Measurements from ENCODE around the gene ZNF14.
A peak's percentile ranks its signal among the peaks of the same experiment; 100 is the strongest.
"Not testable (repeated sequence)": the region's sequence is repeated elsewhere in the genome, so short reads cannot be mapped to it uniquely, and the experiment has no call there.

Gene ZNF14

DNA sequence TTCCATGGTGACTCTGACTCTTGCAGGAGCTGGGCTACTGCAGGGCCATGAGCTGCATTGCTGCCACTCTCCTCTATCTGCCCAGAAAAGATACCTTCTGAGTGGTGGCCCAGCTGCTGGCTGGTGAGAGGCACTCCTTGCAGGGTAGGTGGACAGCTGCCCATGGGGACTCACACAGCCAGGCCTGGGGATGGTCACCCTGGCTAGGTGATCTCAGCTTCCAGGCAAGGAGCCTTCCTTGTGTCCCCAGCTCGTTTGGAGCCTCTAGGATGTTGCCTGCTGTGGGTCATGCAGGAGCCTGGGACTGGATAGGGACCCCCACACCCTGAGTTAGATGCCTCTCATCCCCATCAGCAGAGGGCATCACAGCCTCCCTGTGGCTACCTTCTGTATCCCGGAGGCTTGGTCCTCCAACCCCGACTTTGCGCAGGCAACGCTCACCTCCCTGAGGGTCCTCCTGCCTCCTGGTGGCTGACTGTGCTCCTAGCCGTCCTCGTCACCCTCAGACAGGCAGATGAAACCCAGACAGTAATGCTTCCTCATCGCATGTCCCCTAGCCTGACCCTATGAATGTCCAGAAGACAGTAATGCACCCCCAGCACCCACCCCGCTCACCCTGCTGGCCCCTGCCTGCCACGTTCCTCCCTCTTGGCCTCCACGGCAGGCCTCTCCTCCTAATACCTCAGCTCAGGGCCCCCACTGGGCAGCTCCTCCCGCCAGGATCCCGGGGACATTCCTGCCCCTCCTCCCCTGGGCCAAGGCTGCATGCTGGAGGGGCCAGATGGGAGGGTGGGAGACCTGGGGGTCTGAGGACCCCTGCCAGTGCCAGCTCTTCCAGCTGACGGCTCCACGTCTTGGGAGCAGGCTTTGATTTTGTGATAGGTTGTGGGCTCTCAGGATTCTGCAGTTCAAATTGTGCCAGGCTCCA lies 13.6 kb upstream of the ZNF14 start:
- no peak for DNase-seq

DNA sequence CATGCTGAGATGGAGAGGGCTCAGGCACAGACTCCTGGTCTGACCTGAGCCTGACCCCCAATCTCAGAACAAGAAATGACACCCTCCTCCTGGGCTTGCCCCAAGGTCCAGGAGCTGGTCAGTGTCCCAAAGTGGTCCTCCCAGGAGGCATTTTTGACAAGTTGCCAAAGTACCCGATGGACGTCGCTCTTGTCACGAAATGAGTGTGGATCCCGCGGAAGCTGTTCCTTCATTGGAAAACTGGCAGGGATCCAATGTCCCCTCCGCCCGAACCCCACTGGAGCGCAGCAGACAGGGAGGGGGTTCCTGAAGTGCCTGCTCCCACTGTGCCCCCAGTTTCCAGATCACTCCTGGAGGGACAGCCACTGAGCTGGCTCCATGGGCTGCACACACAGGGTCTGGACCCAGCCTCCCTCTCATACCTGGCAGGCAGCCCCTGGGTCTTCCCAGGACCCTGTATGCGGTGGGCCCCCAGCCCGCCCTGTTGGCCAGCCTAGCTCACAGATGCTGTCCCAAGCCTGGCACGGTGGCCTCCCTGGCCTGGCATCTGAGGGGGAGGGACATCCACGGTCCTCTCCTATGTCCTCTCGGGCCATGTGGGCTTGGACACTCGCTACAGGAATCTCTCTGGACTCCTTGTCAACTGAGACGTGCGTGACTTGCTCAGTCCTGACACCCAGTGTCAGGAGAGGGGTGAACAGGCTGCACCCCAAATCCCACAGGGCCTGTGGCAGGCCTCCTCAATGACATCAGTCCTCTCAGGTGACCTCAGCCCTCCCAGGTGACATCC lies 12.8 kb upstream of the ZNF14 start:
- no peak for DNase-seq

DNA sequence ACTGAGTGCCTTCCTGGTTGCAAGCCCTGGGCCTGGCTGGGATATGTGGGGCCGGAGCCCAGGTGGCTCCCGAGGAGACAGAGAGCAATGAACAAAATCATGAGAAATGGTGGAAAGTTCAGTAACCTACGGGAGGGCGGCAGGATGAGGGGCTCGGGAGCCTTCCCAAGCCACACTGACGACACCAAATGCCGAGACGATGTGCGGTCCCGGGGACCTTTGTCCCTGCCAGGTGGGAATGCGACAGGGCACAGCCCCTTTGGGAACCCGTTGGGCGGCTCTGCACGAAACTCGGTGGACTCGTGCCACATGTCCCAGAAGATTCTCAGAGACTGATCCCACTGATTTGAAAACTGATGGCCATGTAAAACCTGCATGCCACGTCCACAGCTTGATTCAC lies 11.7 kb upstream of the ZNF14 start:
- DNase-seq, result no peak

DNA sequence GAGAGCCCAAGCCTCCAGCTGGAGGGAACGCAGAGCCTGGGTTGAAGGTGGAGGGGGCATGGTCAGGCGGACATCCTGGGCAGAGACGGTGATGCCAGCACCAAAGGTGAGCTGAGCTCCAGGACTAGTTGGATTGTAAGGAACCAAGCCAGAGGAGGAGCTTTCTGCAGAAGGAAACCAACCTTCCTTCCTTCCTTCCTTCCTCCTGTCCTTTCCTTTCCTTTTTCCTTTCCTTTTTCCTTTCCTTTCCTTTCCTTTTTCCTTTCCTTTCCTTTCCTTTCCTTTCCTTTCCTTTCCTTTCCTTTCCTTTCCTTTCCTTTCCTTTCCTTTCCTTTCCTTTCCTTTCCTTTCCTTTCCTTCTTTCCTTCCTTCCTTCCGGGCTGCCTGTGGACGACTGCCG lies 11.0 kb upstream of the ZNF14 start:
- not testable (repeated sequence) for DNase-seq

DNA sequence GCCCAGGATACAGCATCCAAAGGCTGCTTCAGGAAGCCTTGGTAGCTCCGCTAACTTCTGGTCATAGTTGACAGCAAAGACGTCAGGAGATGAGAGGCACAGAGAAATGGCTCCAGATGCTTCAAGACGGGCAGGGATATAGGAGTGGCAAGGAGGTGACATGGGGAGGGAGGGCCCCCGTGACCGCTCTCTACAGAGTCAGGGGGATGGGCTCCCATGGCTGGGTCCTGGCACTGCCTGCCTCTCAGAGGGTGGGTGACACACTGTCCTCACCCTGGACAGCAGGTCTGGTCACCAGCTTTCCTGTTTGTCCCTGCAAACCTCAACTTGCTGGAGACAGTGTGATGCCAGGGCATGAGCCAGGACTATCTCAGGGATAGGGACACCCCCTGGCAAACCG lies 10.3 kb upstream of the ZNF14 start:
- DNase-seq, result no peak

DNA sequence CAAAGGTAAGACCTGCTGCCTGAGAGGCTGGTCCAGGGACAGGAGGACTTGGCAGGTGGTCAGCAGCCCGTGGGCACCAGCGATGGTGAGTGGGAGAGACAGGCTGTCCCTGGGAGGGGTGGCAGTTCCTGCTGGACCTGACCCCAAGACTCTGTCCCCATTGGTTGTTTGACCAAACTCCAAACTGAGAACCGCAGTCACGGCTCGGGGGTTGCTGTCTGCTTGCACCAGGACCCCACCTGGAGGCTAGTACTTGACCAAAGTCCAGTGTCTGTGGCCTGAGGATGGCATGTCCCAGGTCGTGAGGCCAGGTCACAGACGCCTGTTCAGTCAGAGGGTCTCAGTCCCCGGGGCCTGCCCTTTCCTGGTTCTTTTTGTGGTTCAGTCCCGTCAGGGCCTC lies 9.9 kb upstream of the ZNF14 start:
- DNase-seq, result no peak

DNA sequence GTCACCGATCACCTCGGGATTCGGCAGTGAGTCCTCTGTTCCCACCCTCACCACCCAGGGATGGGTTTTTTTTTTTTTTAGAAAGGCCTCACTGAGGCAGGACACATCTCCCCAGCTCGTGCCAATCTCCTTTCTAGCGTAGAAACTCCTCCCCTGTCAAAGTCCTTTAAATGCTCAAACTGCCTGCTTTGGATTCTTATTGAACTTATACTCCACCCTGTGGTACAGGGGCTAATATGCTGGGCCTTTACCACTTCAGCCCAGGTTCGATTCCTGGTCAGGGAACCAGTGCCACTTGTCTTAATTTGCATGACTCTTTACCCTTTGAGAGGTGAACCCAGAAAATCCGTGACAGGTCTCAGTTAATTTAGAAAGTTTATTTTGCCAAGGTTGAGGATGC lies 8.3 kb upstream of the ZNF14 start:
- no peak for DNase-seq

DNA sequence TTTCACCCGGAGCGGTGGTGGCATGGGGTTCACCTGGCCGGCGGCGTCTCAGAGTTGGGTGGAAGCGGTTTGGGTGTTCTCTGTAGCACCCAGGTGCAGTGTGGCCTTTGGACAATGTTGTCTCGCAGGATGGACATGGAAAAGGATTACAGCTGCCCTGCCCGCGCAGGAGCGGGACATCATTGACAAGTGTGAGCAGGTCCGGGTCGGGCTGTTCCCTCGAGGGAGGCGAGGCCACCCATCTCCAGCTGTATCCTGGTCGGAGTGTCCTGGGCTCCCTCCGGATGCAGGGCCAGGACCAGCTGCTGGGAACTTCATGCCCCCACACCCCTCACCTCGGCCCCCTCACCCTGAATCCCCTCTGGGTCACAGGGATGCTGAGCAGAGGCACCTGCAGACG lies 7.8 kb upstream of the ZNF14 start:
- DNase-seq, result no peak

DNA sequence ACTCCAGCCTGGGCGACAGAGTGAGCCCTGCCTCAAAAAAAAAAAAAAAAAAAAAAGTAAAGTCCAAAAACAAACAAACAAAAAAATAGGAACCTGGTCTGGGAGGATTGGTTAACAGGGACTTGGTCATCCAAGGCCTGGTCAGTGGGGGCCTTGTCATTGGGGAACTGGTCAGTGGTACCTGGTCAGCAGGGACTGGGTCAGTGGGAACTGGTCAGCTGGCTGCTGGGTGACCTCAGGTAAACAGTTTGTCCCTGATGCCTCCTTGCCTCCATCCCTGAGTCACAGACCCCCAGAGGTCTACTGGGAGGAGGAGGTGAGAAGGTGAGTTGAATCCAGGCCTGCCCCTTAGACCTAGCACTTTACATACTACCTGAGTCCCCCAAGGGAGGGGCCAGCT lies 5.7 kb upstream of the ZNF14 start:
- no peak for DNase-seq

DNA sequence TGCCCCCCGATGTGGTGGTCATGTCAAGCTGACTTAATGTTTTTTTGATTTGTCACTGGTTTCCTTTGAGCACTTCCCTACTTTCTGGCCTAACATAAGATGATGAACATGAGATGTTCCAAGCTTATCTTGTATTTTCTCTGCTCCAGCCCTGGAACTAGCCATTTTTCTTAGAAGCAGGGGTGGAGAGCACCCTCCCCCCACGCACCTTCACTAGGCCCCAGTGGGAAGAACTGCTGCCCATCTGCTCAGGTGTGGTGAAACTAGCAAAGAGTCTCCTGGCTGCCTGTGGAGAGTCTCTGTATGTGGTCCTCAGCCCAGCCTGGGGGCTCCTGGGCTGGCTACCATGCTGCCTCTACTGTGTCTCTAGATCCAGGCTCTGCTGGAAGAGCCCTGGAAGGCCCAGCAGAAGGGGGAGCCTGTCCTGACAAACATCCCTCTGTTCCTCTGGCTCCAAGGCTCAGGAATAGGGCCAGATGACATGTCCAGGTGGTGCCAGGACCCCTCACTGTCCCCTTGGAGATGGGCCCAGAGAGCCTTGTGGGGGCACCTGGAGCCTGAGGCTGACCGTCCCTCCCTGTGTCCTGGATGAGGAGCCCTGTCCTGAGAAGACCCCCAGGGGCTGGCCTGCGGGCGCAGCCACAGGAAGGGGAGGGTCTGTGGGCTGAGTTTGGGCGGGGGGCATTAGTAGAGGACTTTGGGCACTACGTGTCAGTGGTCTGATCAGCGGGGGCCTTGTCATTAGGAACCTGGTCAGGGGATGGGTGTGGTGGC lies 4.8 kb upstream of the ZNF14 start:
- DNase-seq, result no peak

DNA sequence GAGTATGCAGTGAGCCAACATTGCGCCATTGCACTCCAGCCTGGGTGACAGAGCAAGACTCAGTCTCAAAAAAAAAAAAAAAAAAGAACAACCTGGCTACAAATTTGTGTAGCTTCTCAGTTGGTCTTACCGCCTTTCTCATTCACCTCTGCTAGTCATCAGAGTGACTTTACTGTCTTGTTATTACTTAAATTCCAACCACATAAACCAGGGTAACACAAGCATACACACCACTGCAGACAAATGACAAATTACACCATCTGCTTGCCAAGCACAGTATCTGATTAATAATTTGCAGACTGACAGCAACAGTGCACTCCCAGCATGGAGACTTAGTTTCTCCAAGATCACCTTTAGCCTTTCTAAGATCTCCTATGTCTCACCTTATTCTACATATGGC lies 11.0 kb downstream of the ZNF14 start:
- no peak for DNase-seq

DNA sequence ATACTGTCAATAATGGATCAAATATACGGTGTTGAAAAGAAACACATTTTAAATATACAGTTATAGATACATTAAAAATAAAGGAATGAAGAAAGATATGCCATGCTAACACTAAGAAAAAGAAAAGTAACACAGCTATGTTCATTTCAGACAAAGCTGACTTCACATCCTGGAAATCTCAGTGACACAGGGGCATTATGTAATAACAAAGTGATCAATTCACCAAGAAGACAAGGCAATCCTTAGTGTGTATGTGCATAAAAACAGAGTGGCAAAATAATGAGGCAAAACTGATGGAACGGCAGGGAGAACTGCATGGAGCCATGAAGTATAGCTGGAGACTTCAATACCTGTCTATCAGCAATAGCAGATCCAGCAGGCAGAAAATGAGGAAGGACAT lies 13.1 kb downstream of the ZNF14 start:
- DNase-seq, result peak in 2 of 6 experiments; percentile 24 to 32

DNA sequence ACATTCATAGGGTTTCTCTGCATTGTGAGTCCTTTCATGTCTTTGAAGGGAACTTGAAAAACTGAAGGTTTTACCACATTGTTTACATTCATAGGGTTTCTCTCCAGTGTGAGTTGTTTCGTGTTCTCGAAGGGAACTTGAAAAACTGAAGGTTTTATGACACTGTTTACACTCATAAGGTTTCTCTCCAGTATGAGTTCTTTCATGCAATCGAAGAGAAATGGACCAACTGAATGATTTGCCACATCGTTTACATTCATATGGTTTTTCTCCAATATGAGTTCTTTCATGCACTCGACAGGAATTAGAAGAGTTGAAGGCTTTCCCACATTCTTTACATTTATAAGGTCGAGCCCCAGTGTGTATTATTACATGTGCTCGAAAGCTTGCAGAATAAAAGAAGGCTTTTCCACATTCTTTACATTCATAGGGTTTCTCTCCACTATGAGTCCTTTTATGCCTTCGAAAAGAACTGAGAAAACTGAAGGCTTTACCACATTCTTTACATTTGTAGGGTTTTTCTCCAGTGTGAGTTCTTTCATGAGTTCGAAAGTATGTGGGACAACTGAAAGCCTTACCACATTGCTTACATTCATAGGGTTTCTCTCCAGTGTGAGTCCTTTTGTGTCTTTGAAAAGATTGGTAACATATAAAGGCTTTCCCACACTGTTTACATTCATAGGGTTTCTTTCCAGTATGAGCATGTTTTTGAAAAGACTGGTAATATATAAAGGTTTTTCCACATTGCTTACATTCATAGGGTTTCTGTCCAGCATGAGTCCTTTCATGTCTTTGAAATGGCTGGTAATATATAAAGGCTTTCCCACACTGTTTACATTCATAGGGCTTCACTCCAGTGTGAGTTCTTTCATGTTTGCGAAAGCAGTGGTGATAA lies 20.7 kb downstream of the ZNF14 start:
- peak in 1 of 6 experiments; percentile 29 for DNase-seq

DNA sequence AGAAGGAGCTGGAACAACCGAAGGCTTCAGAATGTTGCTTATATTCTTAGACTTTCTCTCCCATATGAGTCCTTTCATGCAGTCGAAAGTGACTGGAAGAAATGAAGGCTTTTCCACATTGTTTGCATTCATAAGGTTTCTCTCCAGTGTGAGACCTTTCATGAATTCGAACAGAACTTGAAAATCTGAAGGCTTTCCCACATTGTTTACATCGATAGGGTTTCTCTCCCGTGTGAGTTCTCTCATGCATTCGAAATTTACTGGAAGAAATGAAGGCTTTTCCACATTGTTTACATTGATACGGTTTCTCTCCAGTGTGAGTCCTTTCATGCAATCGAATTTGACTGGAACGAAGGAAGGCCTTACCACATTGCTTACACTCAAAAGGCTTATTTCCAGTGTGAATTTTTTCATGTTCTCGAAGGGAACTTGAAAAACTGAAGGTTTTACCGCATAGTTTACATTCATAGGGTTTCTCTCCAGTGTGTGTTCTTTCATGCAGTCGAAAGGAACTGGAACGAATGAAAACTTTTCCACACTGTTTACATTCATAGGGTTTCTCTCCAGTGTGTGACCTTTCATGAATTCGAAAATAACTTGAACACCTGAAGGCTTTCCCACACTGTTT lies 21.5 kb downstream of the ZNF14 start:
- DNase-seq, result no peak

DNA sequence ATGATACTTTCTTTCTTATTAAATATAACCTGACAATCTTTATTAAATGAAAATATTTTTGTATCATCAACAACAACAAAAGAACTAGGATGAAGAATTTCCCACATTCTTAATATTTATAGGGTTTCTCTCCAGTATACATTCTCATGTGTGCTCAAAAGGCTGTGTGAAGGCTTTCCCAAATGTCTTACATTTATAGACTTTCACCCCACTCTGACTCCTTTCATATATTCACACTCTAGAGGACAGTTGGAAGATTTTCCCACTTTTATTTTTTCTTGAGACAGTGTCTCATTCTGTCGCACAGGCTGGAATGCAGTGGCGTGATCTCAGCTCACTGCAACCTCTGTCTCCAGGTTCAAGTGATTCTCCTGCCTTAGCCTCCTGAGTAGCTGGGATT lies 22.4 kb downstream of the ZNF14 start:
- no peak for DNase-seq

DNA sequence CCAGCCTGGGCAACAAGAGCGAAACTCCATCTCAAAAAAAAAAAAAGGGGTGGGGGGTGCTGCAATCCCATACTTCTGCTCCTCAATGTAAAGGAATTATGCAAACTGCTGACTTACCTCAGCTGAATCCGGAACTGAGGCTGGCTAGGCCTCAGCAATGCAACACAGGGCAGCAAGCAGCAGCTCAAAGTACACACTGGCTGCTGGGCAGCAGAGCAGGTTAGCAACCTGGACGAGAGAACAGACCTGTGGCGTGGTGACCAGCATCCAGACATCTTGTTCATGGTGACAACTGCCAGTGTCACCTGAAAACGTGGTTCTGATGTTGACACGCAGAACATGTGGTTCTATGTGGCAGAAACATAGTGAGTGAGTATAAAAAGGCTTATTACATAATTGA lies 28.1 kb downstream of the ZNF14 start:
- no peak for DNase-seq

DNA sequence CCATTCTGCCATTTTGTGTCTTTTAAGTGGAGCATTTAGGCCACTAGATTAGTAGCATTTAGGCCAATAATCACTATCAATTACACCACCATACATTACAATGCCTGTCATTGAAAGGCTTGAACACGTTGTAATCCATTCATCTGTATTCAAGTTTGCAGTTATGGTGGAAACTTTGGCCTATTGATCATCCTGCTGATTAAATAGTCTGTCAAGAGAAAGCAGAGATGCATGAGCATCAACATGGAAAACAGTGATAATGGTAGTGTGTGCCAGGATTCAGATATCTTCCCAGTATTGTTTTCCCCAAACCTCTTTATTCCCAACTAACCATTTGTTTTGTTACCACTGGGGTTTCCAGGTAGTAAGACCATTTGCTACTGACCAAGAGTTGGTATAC lies 32.4 kb downstream of the ZNF14 start:
- DNase-seq, result not testable (repeated sequence)

DNA sequence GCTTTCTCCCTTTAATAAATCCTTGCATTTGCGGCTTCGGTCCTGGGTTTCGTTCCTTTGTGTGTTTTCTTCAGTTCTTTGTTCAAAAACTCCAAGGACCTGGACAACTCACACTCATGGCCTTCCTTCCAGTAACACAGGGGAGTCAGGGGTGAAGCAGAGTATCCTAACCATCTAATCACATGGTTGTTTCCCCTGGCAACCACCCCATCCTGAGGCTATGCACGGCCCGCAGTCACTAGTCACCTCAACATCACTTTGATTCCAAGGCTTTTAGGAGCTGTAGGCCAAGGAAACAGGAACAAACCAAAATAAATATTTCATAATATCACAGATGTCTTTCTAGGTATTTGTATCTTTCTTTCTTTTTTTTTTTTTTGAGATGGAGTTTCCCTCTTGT lies 35.3 kb downstream of the ZNF14 start:
- DNase-seq, result no peak

DNA sequence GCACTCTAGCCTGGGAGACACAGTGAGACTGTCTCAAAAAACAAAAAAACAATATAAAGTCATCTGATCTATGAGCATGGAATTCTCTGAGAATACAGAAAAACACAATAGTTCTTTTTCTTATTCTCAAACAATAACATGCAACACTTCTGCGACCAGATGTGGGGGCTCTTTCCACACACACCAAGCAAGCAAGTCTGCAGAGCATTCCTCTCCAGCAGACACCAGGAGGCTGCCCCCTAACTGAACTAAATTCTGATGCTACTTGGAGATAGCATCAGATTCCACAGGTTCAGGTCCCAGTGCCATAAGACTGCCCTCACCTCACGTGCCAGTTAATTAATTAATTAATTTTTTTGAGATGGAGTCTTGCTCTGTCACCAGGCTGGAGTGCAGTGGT lies 36.5 kb downstream of the ZNF14 start:
- no peak for DNase-seq

DNA sequence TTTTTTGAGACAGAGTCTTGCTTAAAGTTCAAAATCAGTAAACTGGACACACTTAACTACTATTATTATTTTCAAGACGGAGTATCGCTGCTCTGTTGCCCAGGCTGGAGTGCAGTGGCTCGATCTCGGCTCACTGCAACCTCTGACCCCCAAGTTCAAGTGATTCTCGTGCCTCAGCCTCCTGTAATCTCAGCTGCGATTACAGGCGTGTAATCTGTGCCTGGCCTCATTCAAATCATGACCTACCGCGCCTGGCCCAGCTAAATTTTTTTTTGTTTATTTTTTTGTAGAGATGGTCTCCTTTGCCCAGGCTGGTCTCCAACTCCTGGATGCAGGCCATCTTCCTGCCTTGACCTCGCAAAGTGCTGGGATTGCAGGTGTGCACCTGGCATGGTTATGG lies 41.2 kb downstream of the ZNF14 start:
- DNase-seq, result no peak

DNA sequence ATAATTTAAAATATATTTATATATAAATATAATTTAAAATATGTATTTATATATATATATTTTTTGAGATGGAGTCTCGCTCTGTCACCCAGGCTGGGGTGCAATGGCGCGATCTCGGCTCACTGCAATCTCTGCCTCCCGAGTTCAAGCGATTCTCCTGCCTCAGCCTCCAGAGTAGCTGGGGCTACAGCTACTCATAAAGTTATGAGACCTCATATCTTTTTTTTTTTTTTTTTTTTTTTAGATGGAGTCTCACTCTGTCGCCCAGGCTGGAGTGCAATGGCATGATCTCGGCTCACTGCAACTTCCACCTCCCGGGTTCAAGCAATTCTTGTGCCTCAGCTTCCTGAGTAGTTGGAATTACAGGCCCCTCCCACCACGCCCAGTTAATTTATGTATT lies 43.9 kb downstream of the ZNF14 start:
- DNase-seq, result not testable (repeated sequence)

DNA sequence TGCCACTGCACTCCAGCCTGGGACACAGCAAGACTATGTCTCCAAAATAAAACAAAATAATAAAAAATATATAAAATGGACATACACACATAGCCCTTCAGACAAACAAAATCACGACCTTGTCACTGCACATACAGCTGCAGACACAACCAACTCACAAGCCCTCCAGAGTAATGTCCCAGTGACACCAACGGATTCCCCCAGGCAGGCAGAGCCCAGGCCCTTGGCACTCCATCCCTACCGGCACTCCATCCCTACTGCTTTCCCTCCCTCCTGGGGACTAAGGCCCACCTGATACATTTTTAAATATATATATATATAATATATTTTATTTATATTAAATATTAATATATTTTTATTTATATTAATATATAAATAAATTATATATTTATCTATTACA lies 45.8 kb downstream of the ZNF14 start:
- peak in 1 of 6 experiments; percentile 33 for DNase-seq

Data from stimulated activated naive CD4-positive, alpha-beta T cell (primary cell).